H9 (cell line): ENCODE data around the gene TMEM156. TPM values are rescaled to one million over a fixed set of nuclear protein-coding genes. Genes with fewer than 3 reads are reported as not detected.

Experiments
- DNase-seq: peaks from one replicate; pipeline ENCODE4 v3.0.0-alpha.2; 2017
- H2AFZ ChIP-seq: one replicate; pipeline ENCODE4 v1.6.1; 2013; ENCODE audit warnings: mild to moderate bottlenecking, low read length, control low read depth, moderate library complexity
- H2AK5ac ChIP-seq: 2 replicates; pipeline ENCODE4 v1.6.1; 2013; ENCODE audit warnings: low read length, control low read depth, mixed read lengths; ENCODE audit not compliant: insufficient read length
- H2BK120ac ChIP-seq: one replicate; pipeline ENCODE4 v1.6.1; 2013; ENCODE audit warnings: low read depth, mild to moderate bottlenecking, low read length, control low read depth, inconsistent platforms; ENCODE audit not compliant: poor library complexity, severe bottlenecking
- H2BK12ac ChIP-seq: 2 replicates; pipeline ENCODE4 v1.6.1; 2013; ENCODE audit warnings: low read length, control low read depth, mixed read lengths, low read depth; ENCODE audit not compliant: insufficient read length
- H2BK15ac ChIP-seq: 2 replicates; pipeline ENCODE4 v1.6.1; 2013; ENCODE audit warnings: low read depth, low read length, control low read depth
- H2BK20ac ChIP-seq: one replicate; pipeline ENCODE4 v1.6.1; 2013; ENCODE audit warnings: low read depth, mild to moderate bottlenecking, low read length, control low read depth, inconsistent platforms; ENCODE audit not compliant: poor library complexity, severe bottlenecking
- H2BK5ac ChIP-seq: 2 replicates; pipeline ENCODE4 v1.6.1; 2013; ENCODE audit warnings: low read length, control low read depth, mixed read lengths; ENCODE audit not compliant: insufficient read length
- H3K14ac ChIP-seq: 2 replicates; pipeline ENCODE4 v1.6.1; 2013; ENCODE audit warnings: low read length, control low read depth; ENCODE audit not compliant: insufficient read depth
- H3K18ac ChIP-seq: 2 replicates; pipeline ENCODE4 v1.6.1; 2013; ENCODE audit warnings: low read depth, mild to moderate bottlenecking, mixed read lengths, low read length, control low read depth; ENCODE audit not compliant: insufficient read length
- H3K23ac ChIP-seq: 2 replicates; pipeline ENCODE4 v1.6.1; 2013; ENCODE audit warnings: low read length, control low read depth, mixed read lengths, low read depth; ENCODE audit not compliant: insufficient read length
- H3K23me2 ChIP-seq: 2 replicates; pipeline ENCODE4 v1.6.1; 2013; ENCODE audit warnings: low read depth, mild to moderate bottlenecking, mixed read lengths, low read length, control low read depth; ENCODE audit not compliant: insufficient read length, poor library complexity, severe bottlenecking
- H3K27ac ChIP-seq: 2 replicates; pipeline ENCODE4 v1.5.1; 2013; ENCODE audit warnings: low read length, control low read depth, mixed read lengths, low read depth; ENCODE audit not compliant: insufficient read length
- H3K27me3 ChIP-seq: 2 replicates; pipeline ENCODE4 v1.6.1; 2013; ENCODE audit warnings: low read length, control low read depth, inconsistent platforms; ENCODE audit not compliant: insufficient read depth
- H3K4ac ChIP-seq: 2 replicates; pipeline ENCODE4 v1.6.1; 2013; ENCODE audit warnings: low read depth, mild to moderate bottlenecking, control low read depth, inconsistent platforms, low read length, moderate library complexity
- H3K4me1 ChIP-seq: 2 replicates; pipeline ENCODE4 v1.6.1; 2013; ENCODE audit warnings: low read length, control low read depth, inconsistent platforms; ENCODE audit not compliant: insufficient read depth
- H3K4me2 ChIP-seq: 2 replicates; pipeline ENCODE4 v1.6.1; 2013; ENCODE audit warnings: low read length, control low read depth, mixed read lengths; ENCODE audit not compliant: insufficient read length, insufficient read depth
- H3K56ac ChIP-seq: 2 replicates; pipeline ENCODE4 v1.6.1; 2013; ENCODE audit warnings: low read depth, mild to moderate bottlenecking, mixed read lengths, low read length, control low read depth; ENCODE audit not compliant: insufficient read length
- H3K79me1 ChIP-seq: 2 replicates; pipeline ENCODE4 v1.6.1; 2013; ENCODE audit warnings: low read depth, mild to moderate bottlenecking, moderate library complexity, low read length, control low read depth, inconsistent platforms; ENCODE audit not compliant: insufficient read depth, poor library complexity, severe bottlenecking
- H3K79me2 ChIP-seq: 2 replicates; pipeline ENCODE4 v1.6.1; 2013; ENCODE audit warnings: low read length, control low read depth, inconsistent platforms; ENCODE audit not compliant: insufficient read depth
- H3K9ac ChIP-seq: 2 replicates; pipeline ENCODE4 v1.6.1; 2013; ENCODE audit warnings: low read length, control low read depth, mixed read lengths; ENCODE audit not compliant: insufficient read length; ENCODE audit errors: extremely low read depth
- H3K9me3 ChIP-seq: one replicate; pipeline ENCODE4 v1.6.1; 2013; ENCODE audit warnings: low read depth, low read length, inconsistent platforms; ENCODE audit not compliant: control insufficient read depth
- H3T11ph ChIP-seq: one replicate; pipeline ENCODE4 v1.6.1; 2013; ENCODE audit warnings: mild to moderate bottlenecking, low read length, control low read depth, inconsistent platforms
- H4K20me1 ChIP-seq: one replicate; pipeline ENCODE4 v1.6.1; 2013; ENCODE audit not compliant: control insufficient read depth, insufficient read length, insufficient read depth
- H4K5ac ChIP-seq: 2 replicates; pipeline ENCODE4 v1.6.1; 2013; ENCODE audit warnings: low read depth, mild to moderate bottlenecking, mixed read lengths, low read length, control low read depth; ENCODE audit not compliant: insufficient read length
- H4K8ac ChIP-seq: replicated peaks from 2 replicates; pipeline ENCODE4 v1.6.1; 2013; ENCODE audit warnings: low read length, control low read depth, mixed read lengths, low read depth; ENCODE audit not compliant: insufficient read length
- H4K91ac ChIP-seq: 2 replicates; pipeline ENCODE4 v1.6.1; 2013; ENCODE audit warnings: low read depth, mild to moderate bottlenecking, moderate library complexity, mixed read lengths, low read length, control low read depth; ENCODE audit not compliant: insufficient read length
- H3K27ac Mint-ChIP-seq, 3 experiments: 2 replicates in 2 of 3; 3 replicates in 1 of 3; pipeline ENCODE4 v1.8.0; 2020 to 2021; ENCODE audit warnings: mixed read lengths in 3 of 3, mild to moderate bottlenecking in 1 of 3, moderate library complexity in 1 of 3
- H3K27me3 Mint-ChIP-seq: 2 replicates; pipeline ENCODE4 v1.8.0; 2021; ENCODE audit warnings: low read depth, mild to moderate bottlenecking, moderate library complexity, mixed read lengths
- H3K36me3 Mint-ChIP-seq, 3 experiments: 2 replicates in 2 of 3; 3 replicates in 1 of 3; pipeline ENCODE4 v1.8.0; 2020 to 2021; ENCODE audit warnings: low read depth in 3 of 3, mixed read lengths in 3 of 3; ENCODE audit not compliant: insufficient read depth in 1 of 3
- H3K4me1 Mint-ChIP-seq, 2 experiments: 2 replicates each; pipeline ENCODE4 v1.8.0; 2020; ENCODE audit warnings: mixed read lengths in 2 of 2
- H3K4me3 Mint-ChIP-seq, 2 experiments: 2 replicates in 1 of 2; 3 replicates in 1 of 2; pipeline ENCODE4 v1.8.0; 2020 to 2021; ENCODE audit warnings: mild to moderate bottlenecking in 2 of 2, mixed read lengths in 2 of 2, moderate library complexity in 1 of 2
- H3K9me3 Mint-ChIP-seq, 2 experiments: 2 replicates in 1 of 2; 3 replicates in 1 of 2; pipeline ENCODE4 v1.8.0; 2020; ENCODE audit warnings: mild to moderate bottlenecking in 2 of 2, mixed read lengths in 2 of 2, moderate library complexity in 1 of 2
- CTCF ChIP-seq: fragments of 200-600 bp; sonication (generic); conservative IDR thresholded peaks from 3 replicates; pipeline ENCODE4 v1.8.0; 2021; ENCODE audit warnings: antibody characterized with exemption, mild to moderate bottlenecking
- WGBS: extraction: QIAGEN DNeasy Blood & Tissue Kit; methylation state at CpG from one replicate; pipeline ENCODE4 v1.1.7; 2013; ENCODE audit warnings: missing lambda C conversion rate, low lambda C conversion rate, mixed read lengths; ENCODE audit not compliant: insufficient read length; ENCODE audit errors: extremely low coverage; 5-methylcytosine and 5-hydroxymethylcytosine counted together
- total RNA-seq: library from RNA; stranded (reverse); gene quantifications from 2 replicates; pipeline ENCODE4 v1.2.1, GENCODE V29; 2021

TMEM156 gene
- total RNA-seq, 1 experiment from 2014 or later: not detected

- Histone ChIP-seq H3K4me1 (peaks cover 2% of the 10 kb centered on the region; the same call in 1 of the 2 replicates), H2BK12ac (no peak overlapping the region), H3K23me2 (no peaks in the 10 kb centered on the region), H4K20me1 (no peaks in the 10 kb centered on the region), H4K8ac (no peak overlapping the region), H2BK20ac (no peak overlapping the region), H3K79me1 (no peaks in the 10 kb centered on the region), H3K4me2 (no peak overlapping the region), H3K9me3 (no peaks in the 10 kb centered on the region), H3K4ac (no peak overlapping the region), H3K14ac (no peak overlapping the region), H3K56ac (no peak overlapping the region), H3K79me2 (no peaks in the 10 kb centered on the region), H2BK120ac (no peak overlapping the region), H3K9ac (no peak overlapping the region), H2AK5ac (no peak overlapping the region), H3K18ac (no peak overlapping the region), H2AFZ (no peak overlapping the region), H3K27ac (no peak overlapping the region), H3T11ph (no peak overlapping the region), H2BK15ac (no peak overlapping the region), H4K5ac (no peak overlapping the region), H3K23ac (no peak overlapping the region), H4K91ac (no peak overlapping the region), H3K27me3 (no peaks in the 10 kb centered on the region), H2BK5ac (no peak overlapping the region)
- H3K4me1 Mint-ChIP-seq: peaks cover 23 to 24% of the 10 kb centered on the region in 2 experiments
- H3K27ac Mint-ChIP-seq: no peak overlapping the region
- no peak overlapping the region for H3K4me3 Mint-ChIP-seq
- DNase-seq: no peak
- no peaks in the 10 kb centered on the region for H3K36me3 Mint-ChIP-seq
- no peak for TF ChIP-seq CTCF
- no CpG with 5 or more reads among the region's 3 CpGs for WGBS
- H3K9me3 Mint-ChIP-seq: no peaks in the 10 kb centered on the region
- H3K27me3 Mint-ChIP-seq: no peaks in the 10 kb centered on the region
Observed at GRCh38 chr4:39039108-39039507, 6.9 kb upstream of the TMEM156 start.
